HEK293T (cell line): ENCODE measurements around the gene FAM227A.

Experiments
- ARNT ChIP-seq: fragments of 450-650 bp; IDR thresholded peaks from 2 replicates; pipeline ENCODE4 v1.6.1; 2017; ENCODE audit warnings: mild to moderate bottlenecking
- BHLHE40 ChIP-seq: fragments of 450-650 bp; IDR thresholded peaks from 2 replicates; pipeline ENCODE4 v1.6.1; 2016; ENCODE audit warnings: mild to moderate bottlenecking, moderate library complexity, borderline replicate concordance
- CTBP1 ChIP-seq: fragments of 450-650 bp; IDR thresholded peaks from 2 replicates; pipeline ENCODE4 v1.6.1; 2016; ENCODE audit warnings: borderline replicate concordance
- ELF4 ChIP-seq: fragments of 450-650 bp; IDR thresholded peaks from 2 replicates; pipeline ENCODE4 v1.6.1; 2017; ENCODE audit warnings: antibody characterized with exemption
- FOXA1 ChIP-seq: fragments of 450-650 bp; IDR thresholded peaks from 2 replicates; pipeline ENCODE4 v1.6.1; 2016; ENCODE audit warnings: mild to moderate bottlenecking
- HDGF ChIP-seq: fragments of 450-650 bp; IDR thresholded peaks from 2 replicates; pipeline ENCODE4 v1.6.1; 2017; ENCODE audit warnings: antibody characterized with exemption, borderline replicate concordance
- LEF1 ChIP-seq: fragments of 450-650 bp; IDR thresholded peaks from 2 replicates; pipeline ENCODE4 v1.6.1; 2017; ENCODE audit warnings: mild to moderate bottlenecking, borderline replicate concordance
- NFRKB ChIP-seq: fragments of 450-650 bp; IDR thresholded peaks from 2 replicates; pipeline ENCODE4 v1.6.1; 2016; ENCODE audit warnings: mild to moderate bottlenecking, moderate library complexity
- SP1 ChIP-seq: fragments of 450-650 bp; IDR thresholded peaks from 2 replicates; pipeline ENCODE4 v1.6.1; 2017
- SUZ12 ChIP-seq: fragments of 450-650 bp; IDR thresholded peaks from 2 replicates; pipeline ENCODE4 v1.6.1; 2016; ENCODE audit warnings: mild to moderate bottlenecking
- ZNF384 ChIP-seq: fragments of 450-650 bp; IDR thresholded peaks from 2 replicates; pipeline ENCODE4 v1.6.1; 2016

DNA sequence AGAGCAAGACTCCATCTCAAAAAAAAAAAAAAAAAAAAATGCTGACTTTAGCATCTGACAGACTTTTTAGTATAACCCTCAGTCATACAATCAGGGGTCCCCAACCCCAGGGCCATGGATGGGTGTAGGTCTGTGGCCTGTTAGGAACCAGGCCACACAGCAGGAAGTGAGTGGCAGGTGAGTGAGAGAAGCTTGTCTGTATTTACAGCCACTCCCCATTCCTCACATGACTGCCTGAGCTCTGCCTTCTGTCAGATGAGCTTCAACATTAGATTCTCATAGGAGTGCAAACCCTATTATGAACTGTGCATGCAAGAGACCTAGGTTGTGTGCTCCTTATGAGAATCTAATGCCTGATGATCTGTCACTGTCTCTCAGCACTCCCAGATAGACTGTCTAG, 3.3 kb downstream of the FAM227A start:
- no peak for TF ChIP-seq SP1
- no peak for TF ChIP-seq BHLHE40
- TF ChIP-seq CTBP1, result no peak
- TF ChIP-seq HDGF, result no peak
- no peak for TF ChIP-seq FOXA1
- no peak for TF ChIP-seq LEF1
- TF ChIP-seq NFRKB, result no peak
- no peak for TF ChIP-seq ARNT
- TF ChIP-seq SUZ12, result no peak
- TF ChIP-seq ZNF384, result no peak
- no peak for TF ChIP-seq ELF4
